H1 (cell line): Measurements from ENCODE around the gene CRHR2. TPM values are rescaled to one million over a fixed set of nuclear protein-coding genes. Genes with fewer than 3 reads are reported as not detected.

ENCODE experiments used
- CTCF ChIA-PET: fragments of 300-600 bp; sonication (Branson Sonifier 250); formaldehyde crosslinking; loops from one replicate; lab custom pipeline; 2021; ENCODE audit not compliant: partially characterized antibody; lab: Charles Lee
- POLR2A ChIA-PET: fragments of 300-600 bp; sonication (Branson Sonifier 250); formaldehyde crosslinking; loops from one replicate; lab custom pipeline; 2021; ENCODE audit warnings: inconsistent platforms; ENCODE audit not compliant: partially characterized antibody; lab: Charles Lee
- DNase-seq, 2 experiments: peaks; one replicate each; pipeline versions ENCODE4 v3.0.0 to v3.0.0-alpha.2; 2010 to 2022; ENCODE audit warnings: low spot score in 2 of 2, low read depth in 1 of 2, mixed read lengths in 1 of 2
- FAIRE-seq: peaks from 2 replicates; lab custom pipeline; 2011; peaks lifted over from hg19 to GRCh38; lab: Jason Lieb, UNC
- H2AFZ ChIP-seq: 2 replicates; pipeline ENCODE4 v1.8.1; 2012; ENCODE audit warnings: low read length, inconsistent platforms
- H2AK5ac ChIP-seq: 2 replicates; pipeline ENCODE4 v1.6.1; 2013; ENCODE audit warnings: low read depth, low read length
- H2BK120ac ChIP-seq: replicated peaks from 2 replicates; pipeline ENCODE3; 2013; ENCODE audit warnings: low read depth, low read length, inconsistent platforms
- H2BK12ac ChIP-seq: 2 replicates; pipeline ENCODE4 v1.6.1; 2013; ENCODE audit warnings: low read depth, low read length
- H2BK15ac ChIP-seq: 2 replicates; pipeline ENCODE4 v1.6.1; 2013; ENCODE audit warnings: low read length
- H2BK20ac ChIP-seq: 2 replicates; pipeline ENCODE4 v1.6.1; 2013; ENCODE audit warnings: low read length
- H2BK5ac ChIP-seq: 2 replicates; pipeline ENCODE4 v1.6.1; 2013; ENCODE audit warnings: low read depth, low read length
- H3K14ac ChIP-seq: 2 replicates; pipeline ENCODE4 v1.6.1; 2013; ENCODE audit warnings: inconsistent platforms; ENCODE audit not compliant: insufficient read length
- H3K18ac ChIP-seq: 2 replicates; pipeline ENCODE4 v1.6.1; 2013; ENCODE audit warnings: low read length; ENCODE audit errors: extremely low read depth
- H3K23ac ChIP-seq: 2 replicates; pipeline ENCODE4 v1.6.1; 2013; ENCODE audit warnings: inconsistent platforms; ENCODE audit not compliant: insufficient read length
- H3K23me2 ChIP-seq: 2 replicates; pipeline ENCODE4 v1.6.1; 2013; ENCODE audit warnings: low read depth, low read length
- H3K27ac ChIP-seq: 2 replicates; pipeline ENCODE4 v1.6.1; 2011; ENCODE audit warnings: low read depth, low read length, inconsistent platforms
- H3K27me3 ChIP-seq, 4 experiments: replicated peaks in 1 of 4; 1 replicate in 1 of 4; 2 replicates in 3 of 4; pipeline versions ENCODE4 v1.6.1 to v1.8.1; 2011 to 2013; ENCODE audit warnings: low read length in 3 of 4, mild to moderate bottlenecking in 3 of 4, inconsistent platforms in 2 of 4, mixed read lengths in 2 of 4, moderate library complexity in 1 of 4; ENCODE audit not compliant: control insufficient read depth in 3 of 4, insufficient read depth in 3 of 4; ENCODE audit errors: extremely low read depth in 1 of 4
- H3K36me3 ChIP-seq, 4 experiments: 2 replicates each; pipeline versions ENCODE4 v1.6.1 to v1.8.1; 2011 to 2013; ENCODE audit warnings: mild to moderate bottlenecking in 4 of 4, low read length in 3 of 4, moderate library complexity in 2 of 4, control low read depth in 1 of 4, inconsistent platforms in 1 of 4; ENCODE audit not compliant: insufficient read depth in 4 of 4, control insufficient read depth in 2 of 4
- H3K4ac ChIP-seq: replicated peaks from 2 replicates; pipeline ENCODE3; 2013; ENCODE audit warnings: low read length, low read depth, mixed read lengths, inconsistent platforms; ENCODE audit not compliant: insufficient read length
- H3K4me1 ChIP-seq, 4 experiments: replicated peaks in 1 of 4; 1 replicate in 1 of 4; 2 replicates in 3 of 4; pipeline versions ENCODE4 v1.6.1 to v1.8.1; 2011 to 2013; ENCODE audit warnings: low read length in 3 of 4, inconsistent platforms in 2 of 4, mixed read lengths in 1 of 4; ENCODE audit not compliant: insufficient read depth in 4 of 4, control insufficient read depth in 3 of 4
- H3K4me2 ChIP-seq, 2 experiments: 2 replicates each; pipeline versions ENCODE4 v1.6.1 to v1.8.1; 2011 to 2013; ENCODE audit warnings: low read depth in 2 of 2, low read length in 2 of 2, control low read depth in 1 of 2, inconsistent platforms in 1 of 2, mild to moderate bottlenecking in 1 of 2; ENCODE audit not compliant: insufficient read depth in 1 of 2
- H3K4me3 ChIP-seq, 4 experiments: fragments of 200-600, 300-600 bp in 1 of 4; sonication (generic), shearing (Covaris generic), sonication (Bioruptor Twin) in 1 of 4; 2 replicates each; pipeline versions ENCODE4 v1.5.1 to v1.8.1; 2011 to 2016; ENCODE audit warnings: low read length in 4 of 4, low read depth in 3 of 4, control low read depth in 2 of 4, inconsistent platforms in 2 of 4, mild to moderate bottlenecking in 2 of 4, mixed read lengths in 1 of 4, moderate library complexity in 1 of 4; ENCODE audit not compliant: insufficient read depth in 2 of 4; ENCODE audit errors: extremely low read depth in 1 of 4
- H3K56ac ChIP-seq: replicated peaks from 2 replicates; pipeline ENCODE3; 2013; ENCODE audit warnings: low read depth, mild to moderate bottlenecking, mixed read lengths, low read length, inconsistent platforms; ENCODE audit not compliant: insufficient read length
- H3K79me1 ChIP-seq: 2 replicates; pipeline ENCODE4 v1.6.1; 2013; ENCODE audit warnings: low read depth, low read length, control low read depth
- H3K79me2 ChIP-seq, 2 experiments: 2 replicates each; pipeline versions ENCODE4 v1.6.1 to v1.8.1; 2012 to 2013; ENCODE audit warnings: low read length in 2 of 2, mild to moderate bottlenecking in 2 of 2, inconsistent platforms in 1 of 2; ENCODE audit not compliant: insufficient read depth in 2 of 2, control insufficient read depth in 1 of 2
- H3K9ac ChIP-seq, 4 experiments: replicated peaks in 1 of 4; 1 replicate in 1 of 4; 2 replicates in 3 of 4; pipeline versions ENCODE4 v1.6.1 to v1.8.1; 2011 to 2013; ENCODE audit warnings: low read depth in 3 of 4, low read length in 3 of 4, control low read depth in 2 of 4, mild to moderate bottlenecking in 2 of 4, moderate library complexity in 2 of 4, inconsistent platforms in 1 of 4; ENCODE audit errors: extremely low read depth in 1 of 4
- H3K9me3 ChIP-seq, 2 experiments: 2 replicates each; pipeline versions ENCODE4 v1.6.1 to v1.8.1; 2012 to 2013; ENCODE audit warnings: mild to moderate bottlenecking in 2 of 2, moderate library complexity in 2 of 2, control low read depth in 1 of 2, inconsistent platforms in 1 of 2, low read depth in 1 of 2, low read length in 1 of 2, mixed read lengths in 1 of 2; ENCODE audit not compliant: insufficient read depth in 2 of 2
- H4K20me1 ChIP-seq, 2 experiments: replicated peaks in 1 of 2; 2 replicates each; pipeline versions ENCODE3 to v1.8.1; 2011 to 2013; ENCODE audit warnings: inconsistent platforms in 2 of 2, low read length in 2 of 2, mild to moderate bottlenecking in 1 of 2; ENCODE audit not compliant: insufficient read depth in 2 of 2, control insufficient read depth in 1 of 2
- H4K5ac ChIP-seq: 2 replicates; pipeline ENCODE4 v1.6.1; 2013; ENCODE audit warnings: low read length, low read depth, mixed read lengths, inconsistent platforms; ENCODE audit not compliant: insufficient read length
- H4K8ac ChIP-seq: 2 replicates; pipeline ENCODE4 v1.8.0; 2013; ENCODE audit warnings: mild to moderate bottlenecking, moderate library complexity, low read length, inconsistent platforms; ENCODE audit not compliant: insufficient read depth; ENCODE audit errors: extremely low read depth
- H4K91ac ChIP-seq: replicated peaks from 2 replicates; pipeline ENCODE3; 2013; ENCODE audit warnings: low read length, mixed read lengths, inconsistent platforms; ENCODE audit not compliant: insufficient read length
- TCF12 ChIP-seq: IDR thresholded peaks from 2 replicates; pipeline ENCODE4 v1.6.1; 2011; ENCODE audit warnings: low read depth, mild to moderate bottlenecking, low read length
- WGBS, 2 experiments: shearing (Covaris generic) in 1 of 2; methylation state at CpG; one replicate each; pipeline versions ENCODE4 v1.1.6 to v1.1.7; 2013 to 2015; ENCODE audit warnings: low lambda C conversion rate in 2 of 2, mixed read lengths in 2 of 2, inconsistent platforms in 1 of 2, low coverage in 1 of 2, missing lambda C conversion rate in 1 of 2; ENCODE audit not compliant: insufficient replicate concordance in 2 of 2, insufficient coverage in 1 of 2, insufficient read length in 1 of 2; ENCODE audit errors: extremely low coverage in 1 of 2, missing lambda C conversion rate in 1 of 2; 5-methylcytosine and 5-hydroxymethylcytosine counted together
- polyA plus RNA-seq, 7 experiments: library from polyadenylated mRNA; depleted of rRNA in 3 of 7; stranded (reverse) in 5 of 7; unstranded in 2 of 7; fragments of >200 nt in 5 of 7; fragments of 200-250 nt in 2 of 7; gene quantifications; 1 replicate in 5 of 7; 2 replicates in 1 of 7; 4 replicates in 1 of 7; pipeline versions ENCODE4 v1.2.1 to v1.2.3, GENCODE V29; 2011 to 2013; ENCODE audit warnings: missing spikeins in 2 of 7, mixed read lengths in 2 of 7
- total RNA-seq: library from RNA; stranded (reverse); fragmentation: NEBNext Ultra II Directional; extraction: Animal tissue kit (Norgen Biotek cat#: 25700); gene quantifications from 2 replicates; pipeline ENCODE4 v1.2.1, GENCODE V29; 2021

Gene CRHR2
- total and polyA plus RNA-seq, 2 of the 8 experiments (the other 6 are each of a cell fraction or from before 2014, with no cell fraction given), result 0.37 to 1.3 TPM

GRCh38 chr7:30683306-30683705, 1.1 kb upstream of the CRHR2 start:
- CTCF ChIA-PET, result interaction anchor here (0.8 to 4.5 kb wide), 23 partner anchors 9 to 372 kb away, joined by 3 to 55 read pairs (median 6); no protein-coding TSS in a partner anchor
- peaks cover 6 to 16% (median 9%) of the 10 kb centered on the region in 4 experiments for H3K4me1 ChIP-seq
- H2BK5ac ChIP-seq, result no peak overlapping the region
- H2BK12ac ChIP-seq, result no peak overlapping the region
- H2BK120ac ChIP-seq, result no peak overlapping the region
- H4K20me1 ChIP-seq, result peaks cover 2 to 20% of the 10 kb centered on the region in 2 experiments
- H3K14ac ChIP-seq, result no peak overlapping the region
- H4K8ac ChIP-seq, result no peak overlapping the region
- no peak overlapping the region for H2BK20ac ChIP-seq
- H4K5ac ChIP-seq, result no peak overlapping the region
- H3K27me3 ChIP-seq, result peaks cover 10 to 49% (median 41%) of the 10 kb centered on the region in 4 experiments
- no peak overlapping the region for H4K91ac ChIP-seq
- no peaks in the 10 kb centered on the region for H3K79me2 ChIP-seq
- H2AK5ac ChIP-seq, result no peak overlapping the region
- H3K23me2 ChIP-seq, result peaks cover 15% of the 10 kb centered on the region; the same call in 1 of the 2 replicates
- no peak for DNase-seq
- POLR2A ChIA-PET, result interaction anchor here (1.0 to 2.5 kb wide), 3 partner anchors 19 to 57 kb away, joined by 3 to 6 read pairs (median 3); no protein-coding TSS in a partner anchor
- H2AFZ ChIP-seq, result no peak overlapping the region
- WGBS, 2 experiments, result 86% methylated on average over 5 of the region's 5 CpGs; no CpG with 5 or more reads in 1 of the 2 experiments
- peak overlapping the region in 1 of 2 experiments; percentile 98; a peak in 1 of 4 replicates for H3K4me2 ChIP-seq
- no peak overlapping the region for H3K9ac ChIP-seq
- no peak overlapping the region for H3K27ac ChIP-seq
- no peak overlapping the region for H3K56ac ChIP-seq
- no peaks in the 10 kb centered on the region for H3K9me3 ChIP-seq
- no peak overlapping the region for H3K23ac ChIP-seq
- 0 out of 2 replicates have a peak overlapping the region, but pooled peaks have one; percentile 67 for H2BK15ac ChIP-seq
- no peak overlapping the region for H3K4ac ChIP-seq
- no peaks in the 10 kb centered on the region; a peak in 1 of 8 replicates for H3K36me3 ChIP-seq
- no peak for FAIRE-seq
- H3K79me1 ChIP-seq, result no peaks in the 10 kb centered on the region
- no peak for TF ChIP-seq TCF12
- no peak overlapping the region for H3K18ac ChIP-seq
- H3K4me3 ChIP-seq, result no peak overlapping the region
